MG63 (cell line): ENCODE data around the gene UBE2E2. TPM values are rescaled to one million over a fixed set of nuclear protein-coding genes. Genes with fewer than 3 reads are reported as not detected.
A peak's percentile ranks its signal among the peaks of the same experiment; 100 is the strongest.
"Not testable (repeated sequence)": the region's sequence is repeated elsewhere in the genome, so short reads cannot be mapped to it uniquely, and the experiment has no call there.

Source experiments
- DNase-seq: peaks from one replicate; pipeline ENCODE4 v3.0.0-alpha.2; 2020
- H3K27me3 ChIP-seq: fragments of 250-450 bp; sonication (Bioruptor Pico); 2 replicates; pipeline ENCODE4 v1.5.1; 2020; ENCODE audit warnings: mild to moderate bottlenecking, moderate library complexity
- H3K36me3 ChIP-seq: fragments of 250-450 bp; sonication (Bioruptor Pico); 2 replicates; pipeline ENCODE4 v1.5.1; 2020; ENCODE audit warnings: mild to moderate bottlenecking, moderate library complexity
- H3K4me3 ChIP-seq: fragments of 250-450 bp; sonication (Bioruptor Pico); 2 replicates; pipeline ENCODE4 v1.5.1; 2020; ENCODE audit warnings: mild to moderate bottlenecking, moderate library complexity
- H3K9me3 ChIP-seq: fragments of 250-450 bp; sonication (Bioruptor Pico); 2 replicates; pipeline ENCODE4 v1.5.1; 2020; ENCODE audit warnings: mild to moderate bottlenecking, moderate library complexity
- total RNA-seq: library from RNA; depleted of rRNA; stranded (reverse); fragments of >200 nt; shearing (Covaris generic); gene quantifications from 2 replicates; pipeline ENCODE4 v1.2.3, GENCODE V29; 2014; ENCODE audit warnings: low replicate concordance; rRNA removed

Gene UBE2E2
- 24.3 and 27.7 TPM in 2 replicates for total RNA-seq

- no peaks in the 10 kb centered on the region for H3K27me3 ChIP-seq
- H3K9me3 ChIP-seq = no peaks in the 10 kb centered on the region
- peak within 1 kb of the TSS; percentile 66 for H3K4me3 ChIP-seq
- H3K36me3 ChIP-seq = no peaks in the 10 kb centered on the region
- DNase-seq = peak; percentile 62
Observed at GRCh38 chr3:23202921-23203707, at the start of gene UBE2E2. Gene UBE2E2 (plus strand): TSS chr3:23203327.

DNA sequence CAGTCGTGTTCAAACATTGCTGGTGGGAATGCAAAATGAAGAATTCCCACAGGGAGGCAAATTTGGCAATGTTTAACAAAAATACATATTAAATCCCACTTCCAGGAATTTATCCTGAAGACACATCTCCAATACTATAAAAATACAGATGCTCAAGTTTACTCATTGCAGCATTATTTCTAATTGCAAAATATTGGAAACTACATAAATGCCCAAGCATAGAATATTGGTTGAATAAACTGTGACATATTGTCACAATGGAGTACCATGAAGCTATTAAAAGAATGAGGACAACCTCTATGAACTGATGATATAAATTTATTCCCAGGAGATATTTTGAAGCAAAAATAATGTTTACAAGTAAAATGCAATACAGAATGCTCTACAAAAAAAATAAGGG is 49.7 kb upstream of the UBE2E2 start:
- Histone ChIP-seq H3K4me3 (no peak overlapping the region), H3K9me3 (no peaks in the 10 kb centered on the region)
- no peak for DNase-seq

GRCh38 chr3:23157331-23157730 is 45.8 kb upstream of the UBE2E2 start:
- Histone ChIP-seq H3K9me3 (no peaks in the 10 kb centered on the region), H3K4me3 (no peak overlapping the region), H3K27me3 (no peaks in the 10 kb centered on the region), H3K36me3 (no peaks in the 10 kb centered on the region)
- no peak for DNase-seq

More for the DNA sequence above, 49.7 kb upstream of the UBE2E2 start:
- Histone ChIP-seq H3K36me3 (no peaks in the 10 kb centered on the region), H3K27me3 (no peaks in the 10 kb centered on the region)

- no peaks in the 10 kb centered on the region for H3K27me3 ChIP-seq
- DNase-seq = no peak
- H3K4me3 ChIP-seq = no peak overlapping the region
- H3K36me3 ChIP-seq = no peaks in the 10 kb centered on the region
- no peaks in the 10 kb centered on the region for H3K9me3 ChIP-seq
Observed at GRCh38 chr3:23159929-23160328, 43.2 kb upstream of the UBE2E2 start.

GRCh38 chr3:23161308-23161707 is 41.8 kb upstream of the UBE2E2 start:
- H3K9me3 ChIP-seq = no peaks in the 10 kb centered on the region
- no peak overlapping the region for H3K4me3 ChIP-seq
- DNase-seq = no peak
- no peaks in the 10 kb centered on the region for H3K27me3 ChIP-seq
- no peaks in the 10 kb centered on the region for H3K36me3 ChIP-seq

GRCh38 chr3:23161896-23162570 is 41.1 kb upstream of the UBE2E2 start:
- Histone ChIP-seq H3K4me3 (no peak overlapping the region), H3K36me3 (no peaks in the 10 kb centered on the region), H3K9me3 (no peaks in the 10 kb centered on the region), H3K27me3 (no peaks in the 10 kb centered on the region)
- DNase-seq = no peak

DNA sequence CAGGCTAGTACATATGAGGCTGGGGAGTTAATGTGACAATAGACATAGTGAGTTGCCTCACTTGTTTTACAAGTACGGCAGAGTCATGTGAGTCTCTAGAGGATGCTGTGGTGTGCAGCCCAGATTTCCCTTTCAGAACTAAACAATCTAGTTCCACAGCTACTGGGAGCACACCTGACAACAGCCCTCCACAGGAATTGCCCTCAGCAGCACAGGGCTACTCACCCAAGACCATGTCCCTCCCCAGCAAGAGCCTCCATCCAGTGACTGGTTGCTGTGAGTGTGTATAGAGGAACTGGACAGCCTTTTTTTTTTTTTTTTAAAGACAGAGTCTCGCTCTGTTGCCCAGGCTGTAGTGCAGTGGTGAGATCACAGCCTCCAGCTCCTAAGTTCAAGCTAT is 40.2 kb upstream of the UBE2E2 start:
- no peaks in the 10 kb centered on the region for H3K36me3 ChIP-seq
- H3K27me3 ChIP-seq = no peaks in the 10 kb centered on the region
- no peaks in the 10 kb centered on the region for H3K9me3 ChIP-seq
- no peak for DNase-seq
- H3K4me3 ChIP-seq = no peak overlapping the region

- Histone ChIP-seq H3K9me3 (no peaks in the 10 kb centered on the region), H3K27me3 (no peaks in the 10 kb centered on the region), H3K4me3 (no peak overlapping the region), H3K36me3 (no peaks in the 10 kb centered on the region)
- DNase-seq = no peak
Observed at GRCh38 chr3:23164746-23165145, 38.4 kb upstream of the UBE2E2 start.

GRCh38 chr3:23165571-23165970 is 37.6 kb upstream of the UBE2E2 start:
- H3K4me3 ChIP-seq = no peak overlapping the region
- no peak for DNase-seq
- H3K36me3 ChIP-seq = no peaks in the 10 kb centered on the region
- H3K9me3 ChIP-seq = no peaks in the 10 kb centered on the region
- H3K27me3 ChIP-seq = no peaks in the 10 kb centered on the region

DNA sequence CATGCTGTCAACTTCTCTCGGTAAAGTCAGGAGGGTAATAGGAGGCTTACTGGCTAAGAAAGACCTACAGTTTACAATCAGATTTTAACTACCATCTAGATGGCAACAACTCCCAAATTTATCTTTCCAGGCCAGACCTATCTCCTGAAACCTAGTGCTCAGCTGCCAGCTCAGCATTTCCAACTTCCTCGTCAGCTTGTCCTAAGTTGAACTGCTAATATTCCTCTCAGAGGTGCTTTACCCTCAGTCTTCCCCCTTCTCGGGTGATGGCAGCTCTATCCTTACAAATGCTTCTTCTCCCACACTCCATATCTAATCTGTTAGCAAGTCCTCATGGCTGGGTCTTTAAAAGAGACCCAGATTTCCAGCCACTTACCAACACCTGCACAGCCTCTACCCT is 36.9 kb upstream of the UBE2E2 start:
- no peak for DNase-seq
- no peaks in the 10 kb centered on the region for H3K27me3 ChIP-seq
- H3K9me3 ChIP-seq = no peaks in the 10 kb centered on the region
- H3K36me3 ChIP-seq = no peaks in the 10 kb centered on the region
- H3K4me3 ChIP-seq = no peak overlapping the region

DNA sequence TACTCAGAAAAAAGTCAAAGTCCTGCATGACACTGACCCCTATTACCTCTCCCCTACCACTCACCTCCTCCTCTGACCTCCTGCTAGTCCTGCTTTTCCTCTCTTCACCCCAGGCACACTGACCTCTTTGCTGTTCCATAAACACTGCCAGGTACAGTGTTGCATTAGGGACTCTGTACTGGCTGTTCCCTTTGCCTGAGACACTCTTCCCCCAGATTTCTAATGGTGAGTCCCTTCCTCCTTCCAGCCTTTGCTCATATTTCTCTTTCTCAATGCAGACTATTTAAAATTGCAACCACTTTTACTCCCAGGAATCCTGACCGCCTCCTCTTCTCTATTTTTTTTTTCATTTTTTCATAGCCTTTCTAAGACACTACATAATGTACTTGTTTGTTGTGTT is 36.3 kb upstream of the UBE2E2 start:
- H3K36me3 ChIP-seq = no peaks in the 10 kb centered on the region
- H3K4me3 ChIP-seq = no peak overlapping the region
- H3K27me3 ChIP-seq = no peaks in the 10 kb centered on the region
- no peak for DNase-seq
- H3K9me3 ChIP-seq = no peaks in the 10 kb centered on the region

- no peak overlapping the region for H3K4me3 ChIP-seq
- no peaks in the 10 kb centered on the region for H3K36me3 ChIP-seq
- DNase-seq = no peak
- H3K9me3 ChIP-seq = no peaks in the 10 kb centered on the region
- H3K27me3 ChIP-seq = no peaks in the 10 kb centered on the region
Observed at GRCh38 chr3:23169551-23169950, 33.6 kb upstream of the UBE2E2 start.

DNA sequence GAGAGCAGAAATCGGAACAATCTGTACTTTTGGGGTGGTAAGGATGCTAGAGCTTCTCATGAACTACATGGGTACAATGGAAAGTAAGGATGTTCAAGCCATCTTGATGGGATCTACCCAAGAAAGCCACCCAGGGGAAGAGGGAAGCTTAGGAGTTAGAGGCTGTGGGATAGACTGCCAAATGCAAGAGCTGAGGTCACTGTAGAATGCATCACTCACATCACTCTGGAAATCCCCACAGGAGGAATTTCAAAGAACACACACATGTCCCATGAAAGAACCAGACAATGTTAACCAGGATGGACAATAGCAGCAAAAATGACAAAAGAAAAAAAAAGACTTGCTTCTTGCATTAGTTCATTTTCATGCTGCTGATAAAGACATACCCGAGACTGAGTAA is 32.8 kb upstream of the UBE2E2 start:
- no peaks in the 10 kb centered on the region for H3K9me3 ChIP-seq
- peak; percentile 5 for DNase-seq
- no peak overlapping the region for H3K4me3 ChIP-seq
- no peaks in the 10 kb centered on the region for H3K36me3 ChIP-seq
- no peaks in the 10 kb centered on the region for H3K27me3 ChIP-seq

- no peaks in the 10 kb centered on the region for H3K36me3 ChIP-seq
- H3K27me3 ChIP-seq = no peaks in the 10 kb centered on the region
- H3K9me3 ChIP-seq = no peaks in the 10 kb centered on the region
- no peak for DNase-seq
- no peak overlapping the region for H3K4me3 ChIP-seq
Observed at GRCh38 chr3:23172059-23172458, 31.1 kb upstream of the UBE2E2 start.

DNA sequence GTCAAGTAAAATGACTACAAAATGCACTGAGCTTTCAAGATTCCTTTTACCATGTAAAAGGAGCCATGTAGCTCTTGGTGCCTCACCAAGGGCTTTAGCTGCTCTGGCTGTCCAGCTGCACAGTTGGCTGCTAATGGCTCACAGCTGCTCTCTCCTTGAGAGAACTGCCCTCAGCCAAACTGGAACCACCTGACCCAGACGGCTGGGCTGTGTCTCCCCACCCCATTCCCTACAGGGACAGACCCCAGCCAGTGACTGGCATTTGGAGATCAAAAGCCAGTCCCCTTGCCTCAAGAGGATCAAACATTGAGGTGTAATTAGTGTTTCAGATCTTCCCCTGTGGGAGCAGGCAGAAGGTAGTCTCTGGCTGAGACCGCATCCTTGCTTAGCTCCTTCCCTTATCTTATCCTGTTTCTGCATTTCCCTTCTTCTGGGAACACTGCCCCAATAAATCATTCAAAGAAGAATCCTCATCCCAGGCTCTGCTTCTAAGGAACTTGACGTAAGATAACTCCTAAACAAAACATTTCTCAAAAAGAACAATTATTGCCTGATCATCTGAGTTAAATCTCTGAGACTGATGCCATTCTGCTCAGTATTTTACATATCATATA is 28.6 kb upstream of the UBE2E2 start:
- Histone ChIP-seq H3K9me3 (no peaks in the 10 kb centered on the region), H3K4me3 (no peak overlapping the region), H3K27me3 (no peaks in the 10 kb centered on the region), H3K36me3 (no peaks in the 10 kb centered on the region)
- no peak for DNase-seq

- no peak for DNase-seq
- Histone ChIP-seq H3K27me3 (no peaks in the 10 kb centered on the region), H3K36me3 (no peaks in the 10 kb centered on the region), H3K4me3 (no peak overlapping the region), H3K9me3 (no peaks in the 10 kb centered on the region)
Observed at GRCh38 chr3:23175341-23176083, 27.6 kb upstream of the UBE2E2 start.

DNA sequence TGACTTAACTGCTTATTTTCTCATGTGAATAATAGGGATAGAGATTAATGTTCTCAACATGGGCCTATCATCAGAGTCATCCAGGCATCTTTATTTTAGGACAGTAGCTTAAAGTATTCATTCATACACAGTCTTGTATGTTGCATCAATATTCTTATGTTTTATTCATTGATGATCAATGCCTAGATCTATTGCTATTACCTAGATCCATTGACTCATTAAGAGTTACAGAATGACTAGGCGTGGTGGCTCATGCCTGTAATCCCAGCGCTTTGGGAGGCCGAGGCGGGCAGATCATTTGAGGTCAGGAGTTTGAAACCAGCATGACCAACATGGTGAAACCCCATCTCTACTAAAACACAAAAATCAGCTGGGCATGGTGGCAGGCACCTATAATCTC is 26.3 kb upstream of the UBE2E2 start:
- not testable (repeated sequence) for H3K4me3 ChIP-seq, H3K27me3 ChIP-seq, H3K9me3 ChIP-seq, DNase-seq, H3K36me3 ChIP-seq
